H1 (cell line): Measurements from ENCODE around the gene NPS. TPM values are rescaled to one million over a fixed set of nuclear protein-coding genes. Genes with fewer than 3 reads are reported as not detected.

Source experiments
- CTCF ChIA-PET: fragments of 300-600 bp; sonication (Branson Sonifier 250); formaldehyde crosslinking; loops from one replicate; lab custom pipeline; 2021; ENCODE audit not compliant: partially characterized antibody; lab: Charles Lee
- POLR2A ChIA-PET: fragments of 300-600 bp; sonication (Branson Sonifier 250); formaldehyde crosslinking; loops from one replicate; lab custom pipeline; 2021; ENCODE audit warnings: inconsistent platforms; ENCODE audit not compliant: partially characterized antibody; lab: Charles Lee
- DNase-seq, 2 experiments: peaks; one replicate each; pipeline versions ENCODE4 v3.0.0 to v3.0.0-alpha.2; 2010 to 2022; ENCODE audit warnings: low spot score in 2 of 2, low read depth in 1 of 2, mixed read lengths in 1 of 2
- FAIRE-seq: peaks from 2 replicates; lab custom pipeline; 2011; peaks lifted over from hg19 to GRCh38; lab: Jason Lieb, UNC
- H2AFZ ChIP-seq: 2 replicates; pipeline ENCODE4 v1.8.1; 2012; ENCODE audit warnings: low read length, inconsistent platforms
- H2AK5ac ChIP-seq: 2 replicates; pipeline ENCODE4 v1.6.1; 2013; ENCODE audit warnings: low read depth, low read length
- H2BK120ac ChIP-seq: replicated peaks from 2 replicates; pipeline ENCODE3; 2013; ENCODE audit warnings: low read depth, low read length, inconsistent platforms
- H2BK12ac ChIP-seq: 2 replicates; pipeline ENCODE4 v1.6.1; 2013; ENCODE audit warnings: low read depth, low read length
- H2BK15ac ChIP-seq: 2 replicates; pipeline ENCODE4 v1.6.1; 2013; ENCODE audit warnings: low read length
- H2BK20ac ChIP-seq: 2 replicates; pipeline ENCODE4 v1.6.1; 2013; ENCODE audit warnings: low read length
- H2BK5ac ChIP-seq: 2 replicates; pipeline ENCODE4 v1.6.1; 2013; ENCODE audit warnings: low read depth, low read length
- H3K14ac ChIP-seq: 2 replicates; pipeline ENCODE4 v1.6.1; 2013; ENCODE audit warnings: inconsistent platforms; ENCODE audit not compliant: insufficient read length
- H3K18ac ChIP-seq: 2 replicates; pipeline ENCODE4 v1.6.1; 2013; ENCODE audit warnings: low read length; ENCODE audit errors: extremely low read depth
- H3K23ac ChIP-seq: 2 replicates; pipeline ENCODE4 v1.6.1; 2013; ENCODE audit warnings: inconsistent platforms; ENCODE audit not compliant: insufficient read length
- H3K23me2 ChIP-seq: 2 replicates; pipeline ENCODE4 v1.6.1; 2013; ENCODE audit warnings: low read depth, low read length
- H3K27ac ChIP-seq: 2 replicates; pipeline ENCODE4 v1.6.1; 2011; ENCODE audit warnings: low read depth, low read length, inconsistent platforms
- H3K27me3 ChIP-seq, 4 experiments: replicated peaks in 1 of 4; 1 replicate in 1 of 4; 2 replicates in 3 of 4; pipeline versions ENCODE4 v1.6.1 to v1.8.1; 2011 to 2013; ENCODE audit warnings: low read length in 3 of 4, mild to moderate bottlenecking in 3 of 4, inconsistent platforms in 2 of 4, mixed read lengths in 2 of 4, moderate library complexity in 1 of 4; ENCODE audit not compliant: control insufficient read depth in 3 of 4, insufficient read depth in 3 of 4; ENCODE audit errors: extremely low read depth in 1 of 4
- H3K36me3 ChIP-seq, 4 experiments: 2 replicates each; pipeline versions ENCODE4 v1.6.1 to v1.8.1; 2011 to 2013; ENCODE audit warnings: mild to moderate bottlenecking in 4 of 4, low read length in 3 of 4, moderate library complexity in 2 of 4, control low read depth in 1 of 4, inconsistent platforms in 1 of 4; ENCODE audit not compliant: insufficient read depth in 4 of 4, control insufficient read depth in 2 of 4
- H3K4ac ChIP-seq: replicated peaks from 2 replicates; pipeline ENCODE3; 2013; ENCODE audit warnings: low read length, low read depth, mixed read lengths, inconsistent platforms; ENCODE audit not compliant: insufficient read length
- H3K4me1 ChIP-seq, 4 experiments: replicated peaks in 1 of 4; 1 replicate in 1 of 4; 2 replicates in 3 of 4; pipeline versions ENCODE4 v1.6.1 to v1.8.1; 2011 to 2013; ENCODE audit warnings: low read length in 3 of 4, inconsistent platforms in 2 of 4, mixed read lengths in 1 of 4; ENCODE audit not compliant: insufficient read depth in 4 of 4, control insufficient read depth in 3 of 4
- H3K4me2 ChIP-seq, 2 experiments: 2 replicates each; pipeline versions ENCODE4 v1.6.1 to v1.8.1; 2011 to 2013; ENCODE audit warnings: low read depth in 2 of 2, low read length in 2 of 2, control low read depth in 1 of 2, inconsistent platforms in 1 of 2, mild to moderate bottlenecking in 1 of 2; ENCODE audit not compliant: insufficient read depth in 1 of 2
- H3K4me3 ChIP-seq, 4 experiments: fragments of 200-600, 300-600 bp in 1 of 4; sonication (generic), shearing (Covaris generic), sonication (Bioruptor Twin) in 1 of 4; 2 replicates each; pipeline versions ENCODE4 v1.5.1 to v1.8.1; 2011 to 2016; ENCODE audit warnings: low read length in 4 of 4, low read depth in 3 of 4, control low read depth in 2 of 4, inconsistent platforms in 2 of 4, mild to moderate bottlenecking in 2 of 4, mixed read lengths in 1 of 4, moderate library complexity in 1 of 4; ENCODE audit not compliant: insufficient read depth in 2 of 4; ENCODE audit errors: extremely low read depth in 1 of 4
- H3K56ac ChIP-seq: replicated peaks from 2 replicates; pipeline ENCODE3; 2013; ENCODE audit warnings: low read depth, mild to moderate bottlenecking, mixed read lengths, low read length, inconsistent platforms; ENCODE audit not compliant: insufficient read length
- H3K79me1 ChIP-seq: 2 replicates; pipeline ENCODE4 v1.6.1; 2013; ENCODE audit warnings: low read depth, low read length, control low read depth
- H3K79me2 ChIP-seq, 2 experiments: 2 replicates each; pipeline versions ENCODE4 v1.6.1 to v1.8.1; 2012 to 2013; ENCODE audit warnings: low read length in 2 of 2, mild to moderate bottlenecking in 2 of 2, inconsistent platforms in 1 of 2; ENCODE audit not compliant: insufficient read depth in 2 of 2, control insufficient read depth in 1 of 2
- H3K9ac ChIP-seq, 4 experiments: replicated peaks in 1 of 4; 1 replicate in 1 of 4; 2 replicates in 3 of 4; pipeline versions ENCODE4 v1.6.1 to v1.8.1; 2011 to 2013; ENCODE audit warnings: low read depth in 3 of 4, low read length in 3 of 4, control low read depth in 2 of 4, mild to moderate bottlenecking in 2 of 4, moderate library complexity in 2 of 4, inconsistent platforms in 1 of 4; ENCODE audit errors: extremely low read depth in 1 of 4
- H3K9me3 ChIP-seq, 2 experiments: 2 replicates each; pipeline versions ENCODE4 v1.6.1 to v1.8.1; 2012 to 2013; ENCODE audit warnings: mild to moderate bottlenecking in 2 of 2, moderate library complexity in 2 of 2, control low read depth in 1 of 2, inconsistent platforms in 1 of 2, low read depth in 1 of 2, low read length in 1 of 2, mixed read lengths in 1 of 2; ENCODE audit not compliant: insufficient read depth in 2 of 2
- H4K20me1 ChIP-seq, 2 experiments: replicated peaks in 1 of 2; 2 replicates each; pipeline versions ENCODE3 to v1.8.1; 2011 to 2013; ENCODE audit warnings: inconsistent platforms in 2 of 2, low read length in 2 of 2, mild to moderate bottlenecking in 1 of 2; ENCODE audit not compliant: insufficient read depth in 2 of 2, control insufficient read depth in 1 of 2
- H4K5ac ChIP-seq: 2 replicates; pipeline ENCODE4 v1.6.1; 2013; ENCODE audit warnings: low read length, low read depth, mixed read lengths, inconsistent platforms; ENCODE audit not compliant: insufficient read length
- H4K8ac ChIP-seq: 2 replicates; pipeline ENCODE4 v1.8.0; 2013; ENCODE audit warnings: mild to moderate bottlenecking, moderate library complexity, low read length, inconsistent platforms; ENCODE audit not compliant: insufficient read depth; ENCODE audit errors: extremely low read depth
- H4K91ac ChIP-seq: replicated peaks from 2 replicates; pipeline ENCODE3; 2013; ENCODE audit warnings: low read length, mixed read lengths, inconsistent platforms; ENCODE audit not compliant: insufficient read length
- BACH1 ChIP-seq: IDR thresholded peaks from 2 replicates; pipeline ENCODE4 v1.6.1; 2012; ENCODE audit warnings: low read length, improper control_type of control experiment
- FOSL1 ChIP-seq: IDR thresholded peaks from 2 replicates; pipeline ENCODE4 v1.6.1; 2011; ENCODE audit warnings: mild to moderate bottlenecking, low read depth, low read length, moderate library complexity; ENCODE audit not compliant: insufficient read depth
- HDAC2 ChIP-seq, 2 experiments: fragments of 300-600 bp in 1 of 2; sonication (generic) in 1 of 2; IDR thresholded peaks; 2 replicates each; pipeline ENCODE4 v1.6.1; 2011 to 2012; ENCODE audit warnings: low read depth in 2 of 2, low read length in 2 of 2, mild to moderate bottlenecking in 2 of 2, moderate library complexity in 2 of 2, borderline replicate concordance in 1 of 2, inconsistent platforms in 1 of 2
- JUN ChIP-seq: IDR thresholded peaks from 2 replicates; pipeline ENCODE4 v1.6.1; 2011; ENCODE audit warnings: low read depth, mild to moderate bottlenecking, improper control_type of control experiment, low read length
- KDM5A ChIP-seq: fragments of 200-600 bp; IDR thresholded peaks from 2 replicates; pipeline ENCODE4 v1.7.1; 2012; ENCODE audit warnings: mild to moderate bottlenecking, low read length, inconsistent platforms, mixed read lengths
- SP1 ChIP-seq: IDR thresholded peaks from 2 replicates; pipeline ENCODE4 v1.6.1; 2011; ENCODE audit warnings: low read depth, low read length
- TEAD4 ChIP-seq: IDR thresholded peaks from 2 replicates; pipeline ENCODE4 v1.6.1; 2012; ENCODE audit warnings: low read depth, low read length, inconsistent platforms, mixed read lengths
- WGBS, 2 experiments: shearing (Covaris generic) in 1 of 2; methylation state at CpG; one replicate each; pipeline versions ENCODE4 v1.1.6 to v1.1.7; 2013 to 2015; ENCODE audit warnings: low lambda C conversion rate in 2 of 2, mixed read lengths in 2 of 2, inconsistent platforms in 1 of 2, low coverage in 1 of 2, missing lambda C conversion rate in 1 of 2; ENCODE audit not compliant: insufficient replicate concordance in 2 of 2, insufficient coverage in 1 of 2, insufficient read length in 1 of 2; ENCODE audit errors: extremely low coverage in 1 of 2, missing lambda C conversion rate in 1 of 2; 5-methylcytosine and 5-hydroxymethylcytosine counted together
- polyA plus RNA-seq, 7 experiments: library from polyadenylated mRNA; depleted of rRNA in 3 of 7; stranded (reverse) in 5 of 7; unstranded in 2 of 7; fragments of >200 nt in 5 of 7; fragments of 200-250 nt in 2 of 7; gene quantifications; 1 replicate in 5 of 7; 2 replicates in 1 of 7; 4 replicates in 1 of 7; pipeline versions ENCODE4 v1.2.1 to v1.2.3, GENCODE V29; 2011 to 2013; ENCODE audit warnings: missing spikeins in 2 of 7, mixed read lengths in 2 of 7
- total RNA-seq: library from RNA; stranded (reverse); fragmentation: NEBNext Ultra II Directional; extraction: Animal tissue kit (Norgen Biotek cat#: 25700); gene quantifications from 2 replicates; pipeline ENCODE4 v1.2.1, GENCODE V29; 2021
- TF ChIP-seq, protein P1 (sequence below): IDR thresholded peaks from 2 replicates; pipeline ENCODE4 v1.6.1; 2011; ENCODE audit warnings: low read length, improper control_type of control experiment

NPS gene
- total and polyA plus RNA-seq, 2 of the 8 experiments (the other 6 are each of a cell fraction or from before 2014, with no cell fraction given) = not detected

DNA sequence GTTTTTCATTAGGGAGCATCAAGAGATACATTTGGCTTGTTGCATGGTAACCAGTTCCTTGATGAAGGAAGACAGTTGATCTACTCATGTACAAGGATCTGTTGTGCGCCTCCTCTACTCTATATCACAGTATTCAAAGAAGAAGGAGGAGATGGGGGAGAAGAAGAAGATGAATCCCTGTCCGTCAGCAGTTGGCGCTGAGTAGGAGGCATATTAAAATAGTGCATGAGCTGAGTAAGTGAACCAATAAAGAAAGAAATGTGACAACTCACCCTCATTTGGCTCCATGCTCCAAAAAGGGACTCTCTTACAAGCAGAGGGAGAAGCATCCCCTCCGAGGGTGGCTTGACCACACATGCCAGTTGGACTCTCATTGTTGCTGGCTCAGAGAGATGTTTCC, 20.1 kb downstream of the NPS start:
- FAIRE-seq (no peak), DNase-seq (no peak)
- H2BK5ac ChIP-seq = no peak overlapping the region
- POLR2A ChIA-PET = no interaction called here
- no peak overlapping the region for H3K9ac ChIP-seq
- no peak overlapping the region for H2BK15ac ChIP-seq
- H3K9me3 ChIP-seq = no peaks in the 10 kb centered on the region; a peak in 1 of 4 replicates
- no peak overlapping the region for H3K14ac ChIP-seq
- no peak overlapping the region for H3K4me3 ChIP-seq
- H3K36me3 ChIP-seq = no peaks in the 10 kb centered on the region
- H4K8ac ChIP-seq = no peak overlapping the region
- CTCF ChIA-PET = interaction anchor here (0.6 to 1.4 kb wide), 4 partner anchors 10 to 256 kb away, joined by 3 to 4 read pairs (median 4); no protein-coding TSS in a partner anchor
- no peak overlapping the region for H2AK5ac ChIP-seq
- H3K56ac ChIP-seq = no peak overlapping the region
- H3K27me3 ChIP-seq = no peaks in the 10 kb centered on the region
- H2AFZ ChIP-seq = no peak overlapping the region
- H3K79me2 ChIP-seq = no peaks in the 10 kb centered on the region
- H3K27ac ChIP-seq = no peak overlapping the region
- no peak overlapping the region for H3K18ac ChIP-seq
- H3K4me2 ChIP-seq = no peak overlapping the region
- no peak overlapping the region for H4K91ac ChIP-seq
- no peak overlapping the region for H3K23ac ChIP-seq
- H3K23me2 ChIP-seq = no peaks in the 10 kb centered on the region
- no peak overlapping the region for H4K5ac ChIP-seq
- no peak overlapping the region for H3K4ac ChIP-seq
- 87% methylated on average over 4 of the region's 4 CpGs; no CpG with 5 or more reads in 1 of the 2 experiments for WGBS, 2 experiments
- H3K79me1 ChIP-seq = no peaks in the 10 kb centered on the region
- no peak overlapping the region for H2BK120ac ChIP-seq
- TF ChIP-seq TEAD4 = no peak
- no peak for TF ChIP-seq HDAC2 (IDR thresholded peaks at IDR 0.05; ENCODE audit: borderline replicate concordance in 1 of 2, low read depth in 2 of 2, low read length in 2 of 2)
- TF ChIP-seq JUN = no peak
- no peak for TF ChIP-seq SP1
- no peak for TF ChIP-seq KDM5A
- TF ChIP-seq, protein P1, sequence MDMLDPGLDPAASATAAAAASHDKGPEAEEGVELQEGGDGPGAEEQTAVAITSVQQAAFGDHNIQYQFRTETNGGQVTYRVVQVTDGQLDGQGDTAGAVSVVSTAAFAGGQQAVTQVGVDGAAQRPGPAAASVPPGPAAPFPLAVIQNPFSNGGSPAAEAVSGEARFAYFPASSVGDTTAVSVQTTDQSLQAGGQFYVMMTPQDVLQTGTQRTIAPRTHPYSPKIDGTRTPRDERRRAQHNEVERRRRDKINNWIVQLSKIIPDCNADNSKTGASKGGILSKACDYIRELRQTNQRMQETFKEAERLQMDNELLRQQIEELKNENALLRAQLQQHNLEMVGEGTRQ = no peak
- no peak for TF ChIP-seq BACH1
- no peak for TF ChIP-seq FOSL1
- H2BK12ac ChIP-seq = no peak overlapping the region
- H2BK20ac ChIP-seq = no peak overlapping the region
- H3K4me1 ChIP-seq = no peaks in the 10 kb centered on the region
- H4K20me1 ChIP-seq = no peaks in the 10 kb centered on the region
